ENCODE results near the gene ZNF93. TPM values are rescaled to one million over a fixed set of nuclear protein-coding genes. Genes with fewer than 3 reads are reported as not detected.
"Not testable (repeated sequence)": the region's sequence is repeated elsewhere in the genome, so short reads cannot be mapped to it uniquely, and the experiment has no call there.

Gene ZNF93
- total RNA-seq, 1 experiment from 2014 or later = 58.1 TPM

DNA sequence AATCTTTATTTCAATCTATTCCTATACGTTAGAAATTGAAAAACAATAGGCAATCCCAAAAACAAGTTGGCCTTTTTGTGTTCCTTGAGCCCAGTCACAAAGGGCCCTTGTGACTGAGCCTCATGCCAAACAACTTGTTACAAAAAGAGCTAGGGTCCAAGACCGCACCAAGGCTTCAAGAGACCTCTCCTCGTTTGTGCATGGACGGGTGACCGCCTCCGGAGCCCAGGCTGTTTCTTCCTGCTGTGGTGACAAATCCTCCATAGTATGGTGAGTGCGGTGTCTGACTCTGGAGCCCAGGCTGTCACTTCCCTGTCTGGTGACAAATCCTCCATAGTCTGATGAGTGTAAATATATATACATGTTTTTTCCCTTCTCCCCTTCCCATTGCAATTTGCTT, 63.7 kb downstream of the ZNF93 start:
- H3K27ac Mint-ChIP-seq = no peak overlapping the region
- H3K27me3 Mint-ChIP-seq (ENCODE audit: low read depth) = peaks cover 2% of the 10 kb centered on the region; the same call in 1 of the 2 replicates
- no peaks in the 10 kb centered on the region for H4K20me1 ChIP-seq (ENCODE audit: control insufficient read depth, insufficient read depth, insufficient read length)
- no peaks in the 10 kb centered on the region for H3K23me2 ChIP-seq (ENCODE audit: insufficient read length, low read depth, low read length, poor library complexity, severe bottlenecking)
- H2AFZ ChIP-seq (ENCODE audit: low read length) = no peak overlapping the region
- H4K8ac ChIP-seq (replicated peaks; ENCODE audit: insufficient read length, low read depth, low read length) = no peak overlapping the region
- peaks cover 36 to 54% of the 10 kb centered on the region in 2 experiments for H3K9me3 Mint-ChIP-seq
- TF ChIP-seq CTCF (conservative IDR thresholded peaks at IDR 0.05) = no peak
- H3K23ac ChIP-seq (ENCODE audit: insufficient read length, low read depth, low read length) = no peak overlapping the region
- H4K91ac ChIP-seq (ENCODE audit: insufficient read length, low read depth, low read length) = no peak overlapping the region
- H3K4me1 Mint-ChIP-seq = peaks cover 0 to 2% of the 10 kb centered on the region in 2 experiments; a peak in 1 of 4 replicates
- H4K5ac ChIP-seq (ENCODE audit: insufficient read length, low read depth, low read length) = no peak overlapping the region
- H3K4me3 Mint-ChIP-seq = no peak overlapping the region
- no peak overlapping the region for H3K4ac ChIP-seq (ENCODE audit: low read depth, low read length)
- H3K9ac ChIP-seq (ENCODE audit: extremely low read depth, insufficient read length, low read length) = no peak overlapping the region
- H3K4me2 ChIP-seq (ENCODE audit: insufficient read depth, insufficient read length, low read length) = no peak overlapping the region
- H3K4me1 ChIP-seq (ENCODE audit: insufficient read depth, low read length) = no peaks in the 10 kb centered on the region
- H3T11ph ChIP-seq (ENCODE audit: low read length) = no peak overlapping the region
- no peak overlapping the region for H2AK5ac ChIP-seq (ENCODE audit: insufficient read length, low read length)
- H3K56ac ChIP-seq (ENCODE audit: insufficient read length, low read depth, low read length) = no peak overlapping the region
- H3K27me3 ChIP-seq (ENCODE audit: insufficient read depth, low read length) = no peaks in the 10 kb centered on the region
- H3K79me1 ChIP-seq (ENCODE audit: insufficient read depth, low read depth, low read length, poor library complexity, severe bottlenecking) = no peaks in the 10 kb centered on the region
- WGBS (ENCODE audit: extremely low coverage, insufficient read length, low lambda C conversion rate) = no CpG with 5 or more reads among the region's 7 CpGs
- no peak overlapping the region for H3K27ac ChIP-seq (ENCODE audit: insufficient read length, low read depth, low read length)
- H3K79me2 ChIP-seq (ENCODE audit: insufficient read depth, low read length) = no peaks in the 10 kb centered on the region
- H3K14ac ChIP-seq (ENCODE audit: insufficient read depth, low read length) = no peak overlapping the region
- no peaks in the 10 kb centered on the region for H3K9me3 ChIP-seq (ENCODE audit: control insufficient read depth, low read depth, low read length)
- H2BK15ac ChIP-seq (ENCODE audit: low read depth, low read length) = no peak overlapping the region
- no peak overlapping the region for H2BK120ac ChIP-seq (ENCODE audit: low read depth, low read length, poor library complexity, severe bottlenecking)
- no peak overlapping the region for H2BK5ac ChIP-seq (ENCODE audit: insufficient read length, low read length)
- no peak overlapping the region for H2BK12ac ChIP-seq (ENCODE audit: insufficient read length, low read depth, low read length)
- no peak for DNase-seq
- H3K18ac ChIP-seq (ENCODE audit: insufficient read length, low read depth, low read length) = no peak overlapping the region
- H3K36me3 Mint-ChIP-seq (ENCODE audit: insufficient read depth in 1 of 3, low read depth in 3 of 3) = peaks cover 12 to 25% (median 24%) of the 10 kb centered on the region in 3 experiments
- H2BK20ac ChIP-seq (ENCODE audit: low read depth, low read length, poor library complexity, severe bottlenecking) = no peak overlapping the region

GRCh38 chr19:19966126-19966525, 65.4 kb downstream of the ZNF93 start:
- not testable (repeated sequence) for H2BK120ac ChIP-seq (ENCODE audit: low read depth, low read length, poor library complexity, severe bottlenecking); H2AFZ ChIP-seq (ENCODE audit: low read length); H3K23me2 ChIP-seq (ENCODE audit: insufficient read length, low read depth, low read length, poor library complexity, severe bottlenecking); H4K91ac ChIP-seq (ENCODE audit: insufficient read length, low read depth, low read length); H2BK12ac ChIP-seq (ENCODE audit: insufficient read length, low read depth, low read length); H3K9ac ChIP-seq (ENCODE audit: extremely low read depth, insufficient read length, low read length); H3K56ac ChIP-seq (ENCODE audit: insufficient read length, low read depth, low read length); H3K27me3 Mint-ChIP-seq (ENCODE audit: low read depth); H3K27me3 ChIP-seq (ENCODE audit: insufficient read depth, low read length); H3K4me1 Mint-ChIP-seq; H4K20me1 ChIP-seq (ENCODE audit: control insufficient read depth, insufficient read depth, insufficient read length); H3K9me3 ChIP-seq (ENCODE audit: control insufficient read depth, low read depth, low read length); H3K4me2 ChIP-seq (ENCODE audit: insufficient read depth, insufficient read length, low read length); DNase-seq; H2BK5ac ChIP-seq (ENCODE audit: insufficient read length, low read length); H2BK20ac ChIP-seq (ENCODE audit: low read depth, low read length, poor library complexity, severe bottlenecking); H3K18ac ChIP-seq (ENCODE audit: insufficient read length, low read depth, low read length); H3K4ac ChIP-seq (ENCODE audit: low read depth, low read length); H3K79me1 ChIP-seq (ENCODE audit: insufficient read depth, low read depth, low read length, poor library complexity, severe bottlenecking); H3T11ph ChIP-seq (ENCODE audit: low read length); H3K4me1 ChIP-seq (ENCODE audit: insufficient read depth, low read length); H2AK5ac ChIP-seq (ENCODE audit: insufficient read length, low read length); H3K14ac ChIP-seq (ENCODE audit: insufficient read depth, low read length); H4K8ac ChIP-seq (replicated peaks; ENCODE audit: insufficient read length, low read depth, low read length); H2BK15ac ChIP-seq (ENCODE audit: low read depth, low read length); H3K4me3 Mint-ChIP-seq; H3K79me2 ChIP-seq (ENCODE audit: insufficient read depth, low read length); H3K27ac Mint-ChIP-seq; H4K5ac ChIP-seq (ENCODE audit: insufficient read length, low read depth, low read length); H3K23ac ChIP-seq (ENCODE audit: insufficient read length, low read depth, low read length); H3K27ac ChIP-seq (ENCODE audit: insufficient read length, low read depth, low read length)
- H3K36me3 Mint-ChIP-seq (ENCODE audit: insufficient read depth in 1 of 3, low read depth in 3 of 3) = peaks cover 16 to 29% (median 28%) of the 10 kb centered on the region in 3 experiments
- no CpG with 5 or more reads among the region's 3 CpGs for WGBS (ENCODE audit: extremely low coverage, insufficient read length, low lambda C conversion rate)
- peaks cover 52 to 68% of the 10 kb centered on the region in 2 experiments for H3K9me3 Mint-ChIP-seq

All from H9 (cell line).